K562 (cell line): Measurements from ENCODE around the gene PYDC2. TPM values are rescaled to one million over a fixed set of nuclear protein-coding genes. Genes with fewer than 3 reads are reported as not detected.
"Not testable (repeated sequence)": the region's sequence is repeated elsewhere in the genome, so short reads cannot be mapped to it uniquely, and the experiment has no call there.

Experiments used
- ATAC-seq: fragments of 200-7000 bp; cut with Tn5 transposase; 3 replicates; pipeline ENCODE4 v1.9.1; 2020; ENCODE audit warnings: moderate library complexity
- BruUV-seq: library from RNA; stranded (reverse); fragments of 400-500 nt; replicated peaks from 2 replicates; lab custom pipeline; 2021; lab: Mats Ljungman, UMichigan
- CTCF ChIA-PET: fragments of 300-600 bp; formaldehyde crosslinking; extraction: SDS; loops from one replicate; lab custom pipeline; 2021; ENCODE audit warnings: low intra/inter-chr PET ratio; lab: Yijun Ruan, JAX
- POLR2A ChIA-PET: fragments of 300-600, 350-650 bp; sonication (Branson Sonifier 250); formaldehyde crosslinking; extraction: SDS; loops from one replicate; lab custom pipeline; 2021; ENCODE audit warnings: antibody characterized with exemption, inconsistent platforms; lab: Yijun Ruan, JAX
- DNase-seq, 4 experiments: peaks; one replicate each; pipeline versions ENCODE4 v3.0.0 to v3.0.0-alpha.2; 2011 to 2018; ENCODE audit warnings: low spot score in 3 of 4, mixed read lengths in 3 of 4; ENCODE audit errors: extremely low read depth in 1 of 4
- FAIRE-seq: peaks from 2 replicates; lab custom pipeline; 2011; peaks lifted over from hg19 to GRCh38; lab: Jason Lieb, UNC
- H2AFZ ChIP-seq: 2 replicates; pipeline ENCODE4 v1.6.0; 2011; ENCODE audit warnings: low read depth, low read length, control low read depth, inconsistent platforms
- H3K27ac ChIP-seq: fragments of 200-600 bp; 3 replicates; pipeline ENCODE4 v1.8.0; 2011; ENCODE audit warnings: low read depth, mild to moderate bottlenecking, control low read depth, inconsistent platforms, low read length, moderate library complexity, mixed read lengths; ENCODE audit errors: extremely low read depth
- H3K27me3 ChIP-seq, 2 experiments: fragments of 300-600 bp in 1 of 2; 2 replicates in 1 of 2; 3 replicates in 1 of 2; pipeline versions ENCODE4 v1.6.0 to v1.8.0; 2011; ENCODE audit warnings: inconsistent platforms in 2 of 2, low read length in 2 of 2, mild to moderate bottlenecking in 1 of 2, mixed read lengths in 1 of 2, moderate library complexity in 1 of 2; ENCODE audit not compliant: control insufficient read depth in 2 of 2, insufficient read depth in 2 of 2
- H3K36me3 ChIP-seq: fragments of 300-600 bp; 3 replicates; pipeline ENCODE4 v1.8.0; 2011; ENCODE audit warnings: mild to moderate bottlenecking, low read length, inconsistent platforms; ENCODE audit not compliant: control insufficient read depth, insufficient read depth
- H3K4me1 ChIP-seq, 2 experiments: fragments of 200-600 bp in 1 of 2; replicated peaks in 1 of 2; 2 replicates in 1 of 2; 3 replicates in 1 of 2; pipeline versions ENCODE4 v1.5.1 to v1.8.0; 2011; ENCODE audit warnings: inconsistent platforms in 2 of 2, low read length in 2 of 2, mild to moderate bottlenecking in 1 of 2, mixed read lengths in 1 of 2, moderate library complexity in 1 of 2; ENCODE audit not compliant: control insufficient read depth in 2 of 2, insufficient read depth in 2 of 2
- H3K4me2 ChIP-seq: 2 replicates; pipeline ENCODE4 v1.6.1; 2011; ENCODE audit warnings: low read length, control low read depth, inconsistent platforms, mixed read lengths; ENCODE audit not compliant: insufficient read depth
- H3K4me3 ChIP-seq: fragments of 200-600 bp; sonication (generic), shearing (Covaris generic); 2 replicates; pipeline ENCODE4 v1.5.1; 2016; ENCODE audit warnings: control low read depth, inconsistent platforms
- H3K79me2 ChIP-seq: fragments of 200-600 bp; 3 replicates; pipeline ENCODE4 v1.8.0; 2011; ENCODE audit warnings: low read length, inconsistent platforms; ENCODE audit not compliant: control insufficient read depth, insufficient read depth
- H3K9ac ChIP-seq, 2 experiments: 2 replicates each; pipeline versions ENCODE4 v1.6.0 to v1.6.1; 2011; ENCODE audit warnings: low read depth in 2 of 2, low read length in 2 of 2, control low read depth in 1 of 2, inconsistent platforms in 1 of 2, mild to moderate bottlenecking in 1 of 2, mixed read lengths in 1 of 2; ENCODE audit not compliant: insufficient read depth in 1 of 2
- H3K9me1 ChIP-seq: one replicate; pipeline ENCODE4 v1.6.0; 2011; ENCODE audit warnings: inconsistent platforms, mild to moderate bottlenecking, low read length, moderate library complexity; ENCODE audit not compliant: control insufficient read depth, insufficient read depth
- H3K9me3 ChIP-seq: replicated peaks from 2 replicates; pipeline ENCODE4 v1.5.1; 2011; ENCODE audit warnings: low read depth, low read length, inconsistent platforms; ENCODE audit not compliant: control insufficient read depth, insufficient read depth
- H4K20me1 ChIP-seq: replicated peaks from 2 replicates; pipeline ENCODE4 v1.6.1; 2011; ENCODE audit warnings: low read length, inconsistent platforms, mixed read lengths; ENCODE audit not compliant: control insufficient read depth, insufficient read depth
- ARID1B ChIP-seq: fragments of 450-650 bp; IDR thresholded peaks from 2 replicates; pipeline ENCODE4 v1.6.1; 2016; ENCODE audit warnings: antibody characterized with exemption, mild to moderate bottlenecking, inconsistent platforms
- DPF2 ChIP-seq: fragments of 450-650 bp; IDR thresholded peaks from 2 replicates; pipeline ENCODE4 v1.6.1; 2016
- JUND ChIP-seq, 2 experiments: IDR thresholded peaks; 2 replicates in 1 of 2; 3 replicates in 1 of 2; pipeline ENCODE4 v1.6.1; 2011; ENCODE audit warnings: borderline replicate concordance in 2 of 2, low read depth in 2 of 2, low read length in 2 of 2, improper control_type of control experiment in 1 of 2, missing biosample characterization in 1 of 2, missing genetic modification characterization in 1 of 2, missing genetic modification reagents in 1 of 2
- MEIS2 ChIP-seq: fragments of 450-650 bp; IDR thresholded peaks from 2 replicates; pipeline ENCODE4 v1.6.1; 2014; ENCODE audit warnings: mild to moderate bottlenecking; ENCODE audit not compliant: partially characterized antibody
- SPI1 ChIP-seq: IDR thresholded peaks from 2 replicates; pipeline ENCODE4 v1.6.1; 2011; ENCODE audit warnings: low read depth, low read length, control low read depth, borderline replicate concordance
- ZFP36 ChIP-seq: fragments of 150-350 bp; IDR thresholded peaks from 2 replicates; pipeline ENCODE4 v1.6.1; 2018; ENCODE audit warnings: low read length, low read depth; ENCODE audit not compliant: partially characterized antibody
- ZNF408 ChIP-seq: fragments of 250-450 bp; sonication (Bioruptor Pico); IDR thresholded peaks from 2 replicates; pipeline ENCODE4 v1.4.0; 2020; ENCODE audit warnings: low read depth, mild to moderate bottlenecking, moderate library complexity
- ZNF449 ChIP-seq: fragments of 250-450 bp; sonication (Bioruptor Pico); IDR thresholded peaks from 2 replicates; pipeline ENCODE4 v1.8.0; 2022; ENCODE audit warnings: moderate library complexity, mild to moderate bottlenecking, inconsistent platforms
- ZNF766 ChIP-seq: fragments of 200-800 bp; sonication (Bioruptor generic); conservative IDR thresholded peaks from 2 replicates; pipeline ENCODE4 v1.6.1; 2016; ENCODE audit warnings: missing genetic modification characterization, missing compliant biosample characterization
- WGBS: fragments of 100-300 bp; shearing (Covaris generic); methylation state at CpG from one replicate; pipeline ENCODE4 v1.1.6; 2016; ENCODE audit warnings: low coverage, mixed read lengths; ENCODE audit not compliant: insufficient coverage; ENCODE audit errors: missing lambda C conversion rate; 5-methylcytosine and 5-hydroxymethylcytosine counted together
- in situ Hi-C: fragments of 300-500 bp; cut with MboI; formaldehyde crosslinking; loops from 4 replicates; pipeline ENCODE4 v1.15.0; 2018; ENCODE audit warnings: inconsistent platforms, mixed read lengths
- intact Hi-C: fragments of 100-400 bp; cut with micrococcal nuclease; formaldehyde crosslinking; loops from 2 replicates; pipeline ENCODE4 v1.14.2; 2022
- polyA plus RNA-seq, 8 experiments: library from polyadenylated mRNA; depleted of rRNA in 4 of 8; stranded (reverse) in 5 of 8; unstranded in 3 of 8; fragments of >200 nt; fragmentation: Nextera tagmentation in 2 of 8; fragmentation: Illumina TruSeq in 1 of 8; extraction: Ambion mirVana in 2 of 8; extraction: Trizol in 1 of 8; gene quantifications; 2 replicates each; pipeline versions ENCODE4 v1.2.1 to v1.2.3, GENCODE V29; 2011 to 2014; ENCODE audit warnings: inconsistent platforms in 1 of 8, missing spikeins in 1 of 8
- total RNA-seq, 7 experiments: library from RNA; depleted of rRNA in 6 of 7; stranded (reverse); fragments of >200 nt in 6 of 7; fragmentation: Illumina TruSeq in 2 of 7; extraction: Trizol in 2 of 7; gene quantifications; 2 replicates each; pipeline versions ENCODE4 v1.2.1 to v1.2.3, GENCODE V29; 2011 to 2021; ENCODE audit warnings: low replicate concordance in 1 of 7

PYDC2 gene
- total and polyA plus RNA-seq, 9 of the 15 experiments (the other 6 are each of a cell fraction or from before 2014, with no cell fraction given), result 4.0 to 7.6 (median 5.1) TPM; not detected in 5

GRCh38 chr3:191476066-191476772 lies 15.3 kb downstream of the PYDC2 start (continued):
- TF ChIP-seq MEIS2, result peak; percentile 36
- no peak for TF ChIP-seq ZNF449 (CRISPR knock-in tag)
- peak; percentile 81; the same call in 1 of the 2 replicates for TF ChIP-seq JUND (IDR thresholded peaks at IDR 0.05; ENCODE audit: borderline replicate concordance, low read depth, low read length)
- peak; percentile 66; the same call in 1 of the 3 replicates for TF ChIP-seq JUND (tag; IDR thresholded peaks at IDR 0.05; ENCODE audit: borderline replicate concordance, low read depth, low read length)
- peak; percentile 74 for TF ChIP-seq ARID1B
- TF ChIP-seq DPF2, result peak; percentile 63
- TF ChIP-seq ZNF408 (CRISPR knock-in tag), result no peak
- TF ChIP-seq, all 486 proteins: peak for 13

DNA sequence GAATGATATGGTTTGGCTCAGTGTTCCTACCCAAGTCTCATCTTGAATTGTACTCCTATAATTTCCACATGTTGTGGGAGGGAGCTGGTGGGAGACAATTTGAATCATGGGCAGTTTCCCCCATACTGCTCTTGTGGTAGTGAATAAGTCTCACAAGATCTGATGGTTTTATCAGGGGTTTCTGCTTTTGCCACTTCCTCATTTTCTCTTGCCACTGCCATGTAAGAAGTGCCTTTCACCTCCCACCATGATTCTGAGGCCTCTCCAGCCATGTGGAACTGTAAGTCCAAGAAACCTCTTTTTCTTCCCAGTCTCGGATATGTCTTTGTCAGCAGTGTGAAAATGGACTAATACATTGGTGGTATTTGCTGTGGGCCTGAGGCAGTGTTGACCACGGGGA lies 23.0 kb downstream of the PYDC2 start:
- Histone ChIP-seq H3K27ac (peak overlapping the region; percentile 36; the same call in 2 of the 3 replicates), H3K36me3 (peaks cover 23% of the 10 kb centered on the region; the same call in 2 of the 3 replicates), H3K79me2 (peaks cover 11% of the 10 kb centered on the region; the same call in 1 of the 3 replicates)
- CTCF ChIA-PET, H3K27me3 ChIP-seq, H3K9me1 ChIP-seq, H2AFZ ChIP-seq, BruUV-seq, H3K9ac ChIP-seq, ATAC-seq, H4K20me1 ChIP-seq, H3K4me1 ChIP-seq, H3K4me2 ChIP-seq, in situ Hi-C loops, H3K4me3 ChIP-seq, FAIRE-seq, intact Hi-C loops, H3K9me3 ChIP-seq, DNase-seq: not testable (repeated sequence)
- WGBS, result 71% methylated on average over 2 of the region's 2 CpGs
- POLR2A ChIA-PET, result interaction anchor here (0.6 to 0.9 kb wide), 3 partner anchors 11 to 37 kb away, joined by 3 to 4 read pairs (median 3); no protein-coding TSS in a partner anchor
- TF ChIP-seq ZNF766 (CRISPR knock-in tag) (peak; percentile 85), ZFP36 (peak; percentile 52), SPI1 (peak; percentile 75)
